ENCODE results near the gene TDRD10. TPM values are rescaled to one million over a fixed set of nuclear protein-coding genes. Genes with fewer than 3 reads are reported as not detected.
A peak's percentile ranks its signal among the peaks of the same experiment; 100 is the strongest.

The TDRD10 gene
- total RNA-seq, 1 experiment from 2014 or later = not detected

DNA sequence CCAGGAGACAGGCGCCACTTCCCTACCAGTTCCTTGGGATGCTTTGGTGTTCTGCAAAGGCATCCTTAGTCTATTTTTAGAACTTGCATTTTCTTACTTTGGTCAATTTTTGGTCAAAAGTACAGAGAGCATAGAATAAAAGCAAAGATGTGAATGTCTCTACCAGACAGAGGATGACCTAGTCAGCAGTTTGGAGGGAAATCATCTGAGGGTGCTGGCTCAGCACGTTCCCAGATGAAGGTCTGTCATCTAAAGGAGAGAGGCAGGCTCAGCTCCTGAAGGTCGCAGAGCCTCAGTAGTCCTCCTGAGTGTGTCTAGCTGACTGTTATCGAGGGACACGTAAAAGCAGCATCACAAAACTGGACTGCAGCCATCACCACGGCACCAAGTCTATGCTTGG, 80.9 kb downstream of the TDRD10 start:
- Histone ChIP-seq H3K27ac (ENCODE audit: low read depth, low read length, poor library complexity, severe bottlenecking) (no peak overlapping the region), H3K36me3 (ENCODE audit: insufficient read depth, low read length, poor library complexity, severe bottlenecking) (peaks cover 92% of the 10 kb centered on the region), H3K4me1 (ENCODE audit: insufficient read depth, low read length, poor library complexity, severe bottlenecking) (no peaks in the 10 kb centered on the region), H3K9me3 (ENCODE audit: low read depth, low read length, poor library complexity, severe bottlenecking) (no peaks in the 10 kb centered on the region), H3K27me3 (replicated peaks; ENCODE audit: insufficient read depth, low read depth, low read length, poor library complexity) (no peaks in the 10 kb centered on the region), H3K4me3 (ENCODE audit: low read depth, low read length, poor library complexity, severe bottlenecking) (no peak overlapping the region)
- DNase-seq (ENCODE audit: low spot score) = no peak
- intact Hi-C loops (cut with micrococcal nuclease; ENCODE audit: unreplicated experiment) = no loop called here
- BruUV-seq (replicated peaks) = no TSS peak
- CTCF ChIA-PET = no interaction called here
- POLR2A ChIA-PET (ENCODE audit: low non-redundant PET) = no interaction called here
- TF ChIP-seq, protein P1, sequence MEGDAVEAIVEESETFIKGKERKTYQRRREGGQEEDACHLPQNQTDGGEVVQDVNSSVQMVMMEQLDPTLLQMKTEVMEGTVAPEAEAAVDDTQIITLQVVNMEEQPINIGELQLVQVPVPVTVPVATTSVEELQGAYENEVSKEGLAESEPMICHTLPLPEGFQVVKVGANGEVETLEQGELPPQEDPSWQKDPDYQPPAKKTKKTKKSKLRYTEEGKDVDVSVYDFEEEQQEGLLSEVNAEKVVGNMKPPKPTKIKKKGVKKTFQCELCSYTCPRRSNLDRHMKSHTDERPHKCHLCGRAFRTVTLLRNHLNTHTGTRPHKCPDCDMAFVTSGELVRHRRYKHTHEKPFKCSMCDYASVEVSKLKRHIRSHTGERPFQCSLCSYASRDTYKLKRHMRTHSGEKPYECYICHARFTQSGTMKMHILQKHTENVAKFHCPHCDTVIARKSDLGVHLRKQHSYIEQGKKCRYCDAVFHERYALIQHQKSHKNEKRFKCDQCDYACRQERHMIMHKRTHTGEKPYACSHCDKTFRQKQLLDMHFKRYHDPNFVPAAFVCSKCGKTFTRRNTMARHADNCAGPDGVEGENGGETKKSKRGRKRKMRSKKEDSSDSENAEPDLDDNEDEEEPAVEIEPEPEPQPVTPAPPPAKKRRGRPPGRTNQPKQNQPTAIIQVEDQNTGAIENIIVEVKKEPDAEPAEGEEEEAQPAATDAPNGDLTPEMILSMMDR (conservative IDR thresholded peaks at IDR 0.05; ENCODE audit: low read depth, low read length) = no peak
- no peak for TF ChIP-seq EZH2 (IDR thresholded peaks at IDR 0.05; ENCODE audit: borderline replicate concordance, low read depth, low read length, poor library complexity, severe bottlenecking)

DNA sequence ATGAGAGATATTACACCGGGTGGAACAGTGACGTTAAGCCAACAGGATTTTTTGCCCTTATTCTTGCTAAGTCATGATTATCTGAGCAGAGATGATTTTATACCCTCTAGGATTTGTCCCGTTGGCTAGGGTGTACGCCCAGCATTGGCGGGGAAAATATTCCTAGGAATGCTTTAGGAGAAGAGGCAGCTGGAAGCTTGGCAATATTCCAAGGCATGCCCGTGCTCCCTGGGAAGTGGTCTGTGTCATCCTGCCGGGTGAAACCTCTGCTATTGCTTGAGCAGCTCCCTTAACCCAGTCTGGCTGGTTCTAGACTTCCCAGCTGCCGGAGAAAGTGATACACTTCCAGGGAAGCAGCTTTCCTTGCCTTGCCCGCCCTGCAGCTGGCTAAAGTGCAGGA, 81.8 kb downstream of the TDRD10 start:
- Histone ChIP-seq H3K4me3 (ENCODE audit: low read depth, low read length, poor library complexity, severe bottlenecking) (no peak overlapping the region), H3K27me3 (replicated peaks; ENCODE audit: insufficient read depth, low read depth, low read length, poor library complexity) (no peaks in the 10 kb centered on the region), H3K36me3 (ENCODE audit: insufficient read depth, low read length, poor library complexity, severe bottlenecking) (peaks cover 95% of the 10 kb centered on the region), H3K9me3 (ENCODE audit: low read depth, low read length, poor library complexity, severe bottlenecking) (no peaks in the 10 kb centered on the region), H3K27ac (ENCODE audit: low read depth, low read length, poor library complexity, severe bottlenecking) (peak overlapping the region; percentile 53), H3K4me1 (ENCODE audit: insufficient read depth, low read length, poor library complexity, severe bottlenecking) (no peaks in the 10 kb centered on the region)
- no peak for DNase-seq (ENCODE audit: low spot score)
- TF ChIP-seq EZH2 (IDR thresholded peaks at IDR 0.05; ENCODE audit: borderline replicate concordance, low read depth, low read length, poor library complexity, severe bottlenecking) = no peak
- TF ChIP-seq, protein P1 (conservative IDR thresholded peaks at IDR 0.05; ENCODE audit: low read depth, low read length) = no peak
- POLR2A ChIA-PET (ENCODE audit: low non-redundant PET) = no interaction called here
- intact Hi-C loops (cut with micrococcal nuclease; ENCODE audit: unreplicated experiment) = no loop called here
- no TSS peak for BruUV-seq (replicated peaks)
- CTCF ChIA-PET = no interaction called here

DNA sequence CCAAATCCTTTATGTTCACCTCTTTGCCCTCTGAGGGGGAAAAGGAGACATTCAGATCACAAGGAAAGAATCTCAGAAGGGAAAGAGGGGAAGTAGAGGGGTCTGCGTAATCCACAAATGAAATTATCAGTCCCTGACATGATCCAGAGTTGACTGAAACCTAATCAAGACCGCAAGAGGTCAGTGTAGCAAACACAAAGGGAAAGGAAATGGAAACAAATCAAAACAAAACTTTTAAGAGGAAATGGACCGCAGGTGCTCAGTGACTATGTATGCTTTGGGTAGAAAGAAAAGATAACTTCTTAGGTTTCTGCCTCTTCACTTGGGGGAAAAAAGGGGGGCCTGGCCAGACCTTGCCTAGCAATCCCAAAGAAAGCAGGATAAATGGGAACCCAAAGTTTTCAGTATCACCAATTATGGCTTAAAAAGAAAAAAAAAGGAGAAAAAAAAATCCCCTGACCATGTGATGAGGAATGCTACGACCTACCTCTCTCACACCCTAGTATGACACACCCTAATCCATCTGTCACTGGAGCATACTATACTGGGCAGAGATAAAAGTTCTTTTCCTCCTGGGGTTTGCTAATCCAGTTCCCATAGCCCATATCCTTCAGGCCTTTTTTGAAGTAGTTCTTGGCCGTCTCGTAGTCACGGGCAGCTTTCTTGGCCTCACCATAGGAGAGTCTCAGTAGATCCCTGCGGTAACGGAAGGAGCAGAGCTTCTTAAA, 82.4 kb downstream of the TDRD10 start:
- CTCF ChIA-PET = no interaction called here
- Histone ChIP-seq H3K4me1 (ENCODE audit: insufficient read depth, low read length, poor library complexity, severe bottlenecking) (no peaks in the 10 kb centered on the region), H3K36me3 (ENCODE audit: insufficient read depth, low read length, poor library complexity, severe bottlenecking) (peaks cover 95% of the 10 kb centered on the region), H3K4me3 (ENCODE audit: low read depth, low read length, poor library complexity, severe bottlenecking) (no peak overlapping the region), H3K9me3 (ENCODE audit: low read depth, low read length, poor library complexity, severe bottlenecking) (no peaks in the 10 kb centered on the region), H3K27me3 (replicated peaks; ENCODE audit: insufficient read depth, low read depth, low read length, poor library complexity) (no peaks in the 10 kb centered on the region), H3K27ac (ENCODE audit: low read depth, low read length, poor library complexity, severe bottlenecking) (peak overlapping the region; percentile 53)
- TF ChIP-seq, protein P1 (conservative IDR thresholded peaks at IDR 0.05; ENCODE audit: low read depth, low read length) = no peak
- no peak for TF ChIP-seq EZH2 (IDR thresholded peaks at IDR 0.05; ENCODE audit: borderline replicate concordance, low read depth, low read length, poor library complexity, severe bottlenecking)
- no peak for DNase-seq (ENCODE audit: low spot score)
- intact Hi-C loops (cut with micrococcal nuclease; ENCODE audit: unreplicated experiment) = no loop called here
- no TSS peak for BruUV-seq (replicated peaks)
- POLR2A ChIA-PET (ENCODE audit: low non-redundant PET) = no interaction called here

Measured in A673 (cell line).